ENCODE data around the gene DKKL1. TPM values are rescaled to one million over a fixed set of nuclear protein-coding genes. Genes with fewer than 3 reads are reported as not detected.
A peak's percentile ranks its signal among the peaks of the same experiment; 100 is the strongest.

DKKL1 gene
- total and polyA plus RNA-seq, 10 donors: 0.57 to 1.1 (median 0.68) TPM; not detected in 6

DNA sequence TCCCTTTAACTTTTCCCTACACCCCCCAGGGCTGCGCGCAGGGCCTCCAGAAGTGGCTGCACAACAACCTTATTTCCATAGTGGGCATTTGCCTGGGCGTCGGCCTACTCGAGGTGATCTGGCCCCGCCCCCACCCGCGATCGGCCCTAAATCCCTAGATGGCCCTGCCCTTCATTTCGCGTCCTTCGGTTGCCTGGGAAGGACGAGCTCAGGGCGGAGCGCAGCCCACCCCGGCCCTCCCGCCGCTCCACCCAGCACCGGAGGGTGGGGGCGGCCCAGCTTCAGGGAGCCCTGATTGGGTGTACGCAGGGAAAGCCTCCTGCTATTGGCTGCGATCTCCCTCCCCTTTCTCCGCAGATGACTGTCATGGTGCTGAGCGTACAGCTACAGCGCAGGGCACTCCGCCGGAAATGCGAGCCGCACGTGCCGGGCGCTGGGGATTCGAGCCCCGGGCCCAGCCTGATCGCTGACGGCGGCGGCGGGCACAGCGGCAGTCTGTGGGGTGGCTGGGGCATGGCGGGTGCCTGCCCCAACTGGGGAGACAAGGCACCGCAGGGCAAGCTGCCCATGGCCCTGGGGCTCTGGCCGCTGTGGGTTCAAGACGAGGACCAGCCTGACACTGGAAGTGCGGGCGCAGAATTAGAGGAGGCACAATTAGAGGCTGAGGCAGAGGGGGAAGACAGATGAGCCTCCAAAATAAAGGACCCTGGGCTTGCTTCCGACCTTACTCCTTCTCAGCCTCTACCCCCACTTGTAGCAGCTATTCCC, 24.2 kb upstream of the DKKL1 start:
- TF ChIP-seq POLR2A (IDR thresholded peaks at IDR 0.05) (no peak), POLR2AphosphoS5 (IDR thresholded peaks at IDR 0.05) (peak; percentile 68 to 86 (median 84))
- intact Hi-C loops (cut with DNase I; ENCODE audit: low total_unique reads): no loop called here
- 68 to 89% (median 70%) methylated on average over 21 to 47 of the region's 47 CpGs for WGBS, 5 donors
- Histone ChIP-seq H3K36me3 (peaks cover 0 to 80% (median 41%) of the 10 kb centered on the region in 6 donors), H3K27ac (peak overlapping the region; percentile 42 to 89 (median 76)), H3K9me3 (no peaks in the 10 kb centered on the region), H3K4me3 (peak overlapping the region in 7 of 8 donors; percentile 22 to 79 (median 36)), H3K27me3 (replicated peaks in 1 of 7) (no peaks in the 10 kb centered on the region), H3K4me1 (peaks cover 16 to 75% (median 65%) of the 10 kb centered on the region in 6 donors)
- peak; percentile 86 for DNase-seq

DNA sequence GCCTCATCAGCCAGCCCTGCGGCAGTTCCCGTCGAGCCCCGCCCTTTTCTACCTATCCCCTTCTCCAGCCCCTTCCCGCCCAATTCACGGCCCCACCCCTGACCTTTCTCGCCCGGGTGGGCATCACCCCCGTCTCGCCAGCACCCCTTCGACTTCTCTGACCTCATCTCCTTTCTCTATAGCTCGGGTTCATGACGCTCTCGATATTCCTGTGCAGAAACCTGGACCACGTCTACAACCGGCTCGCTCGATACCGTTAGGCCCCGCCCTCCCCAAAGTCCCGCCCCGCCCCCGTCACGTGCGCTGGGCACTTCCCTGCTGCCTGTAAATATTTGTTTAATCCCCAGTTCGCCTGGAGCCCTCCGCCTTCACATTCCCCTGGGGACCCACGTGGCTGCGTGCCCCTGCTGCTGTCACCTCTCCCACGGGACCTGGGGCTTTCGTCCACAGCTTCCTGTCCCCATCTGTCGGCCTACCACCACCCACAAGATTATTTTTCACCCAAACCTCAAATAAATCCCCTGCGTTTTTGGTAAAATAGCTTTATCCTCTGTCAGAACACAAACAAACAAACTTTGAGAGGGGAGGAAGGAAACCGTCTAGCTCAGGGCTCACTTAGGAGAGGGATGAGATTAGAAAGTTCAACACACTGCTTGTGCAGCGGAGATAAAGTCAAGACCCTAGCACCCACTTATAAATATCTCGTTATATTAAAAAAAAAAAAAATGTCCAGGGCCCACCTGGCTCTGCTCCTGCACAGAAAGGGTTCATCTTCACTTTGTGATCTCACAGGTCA, 23.4 kb upstream of the DKKL1 start:
- H3K27ac ChIP-seq: peak overlapping the region; percentile 42 to 89 (median 76)
- TF ChIP-seq POLR2AphosphoS5 (IDR thresholded peaks at IDR 0.05): peak; percentile 87 to 93 (median 90)
- no peak for TF ChIP-seq POLR2A (IDR thresholded peaks at IDR 0.05)
- peaks cover 0 to 88% (median 44%) of the 10 kb centered on the region in 6 donors for H3K36me3 ChIP-seq
- peaks cover 16 to 74% (median 59%) of the 10 kb centered on the region in 6 donors for H3K4me1 ChIP-seq
- WGBS, 5 donors: 26 to 37% (median 33%) methylated on average over 36 of the region's 36 CpGs
- H3K9me3 ChIP-seq: no peaks in the 10 kb centered on the region
- peak; percentile 95 for DNase-seq
- no peaks in the 10 kb centered on the region for H3K27me3 ChIP-seq (replicated peaks in 1 of 7)
- H3K4me3 ChIP-seq: peak overlapping the region in 7 of 8 donors; percentile 22 to 79 (median 36)
- intact Hi-C loops (cut with DNase I; ENCODE audit: low total_unique reads): no loop called here

DNA sequence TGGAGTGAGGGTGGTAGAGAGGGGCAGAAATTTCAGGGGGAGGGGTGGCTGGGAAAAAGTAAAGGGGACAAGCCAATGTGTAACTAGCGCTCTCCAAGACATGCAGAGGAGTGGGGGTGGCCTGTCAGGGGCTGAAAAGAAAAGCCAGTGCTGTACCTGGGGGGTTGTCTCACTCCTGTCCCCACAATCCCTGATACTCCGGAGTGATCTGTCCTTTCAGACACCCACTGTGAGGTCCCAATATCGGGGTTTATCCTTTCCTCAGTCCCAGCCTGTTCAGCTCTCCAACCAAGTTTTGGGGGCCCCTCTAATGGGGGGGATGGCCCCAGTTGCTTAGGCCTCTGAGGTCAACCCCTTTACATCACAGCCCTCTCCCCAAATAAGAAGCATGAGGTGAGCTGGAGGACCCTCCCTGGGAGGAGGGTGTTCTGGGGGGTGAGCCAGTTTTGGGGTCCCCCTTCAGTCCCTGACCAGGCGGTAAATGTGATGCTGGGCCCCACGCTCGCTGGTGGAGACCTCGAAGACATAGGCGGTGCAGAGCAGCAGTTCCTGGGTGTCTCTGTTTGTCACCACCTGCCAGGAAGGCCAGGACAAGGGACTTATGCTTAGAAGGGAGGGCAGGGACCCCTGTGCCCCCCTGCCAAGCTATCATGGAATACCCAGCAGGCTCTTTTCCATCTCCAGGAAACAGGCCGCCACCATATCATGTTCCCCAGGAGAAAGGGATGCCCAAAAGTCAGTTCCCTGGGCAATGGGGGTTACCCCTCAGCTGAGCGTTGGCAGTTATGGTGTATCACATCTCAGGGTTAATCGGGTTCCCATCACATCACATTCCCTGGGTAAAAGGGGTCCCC, 22.6 kb upstream of the DKKL1 start:
- peak; percentile 41 to 63 (median 60) for TF ChIP-seq POLR2AphosphoS5 (IDR thresholded peaks at IDR 0.05)
- TF ChIP-seq, protein P1, sequence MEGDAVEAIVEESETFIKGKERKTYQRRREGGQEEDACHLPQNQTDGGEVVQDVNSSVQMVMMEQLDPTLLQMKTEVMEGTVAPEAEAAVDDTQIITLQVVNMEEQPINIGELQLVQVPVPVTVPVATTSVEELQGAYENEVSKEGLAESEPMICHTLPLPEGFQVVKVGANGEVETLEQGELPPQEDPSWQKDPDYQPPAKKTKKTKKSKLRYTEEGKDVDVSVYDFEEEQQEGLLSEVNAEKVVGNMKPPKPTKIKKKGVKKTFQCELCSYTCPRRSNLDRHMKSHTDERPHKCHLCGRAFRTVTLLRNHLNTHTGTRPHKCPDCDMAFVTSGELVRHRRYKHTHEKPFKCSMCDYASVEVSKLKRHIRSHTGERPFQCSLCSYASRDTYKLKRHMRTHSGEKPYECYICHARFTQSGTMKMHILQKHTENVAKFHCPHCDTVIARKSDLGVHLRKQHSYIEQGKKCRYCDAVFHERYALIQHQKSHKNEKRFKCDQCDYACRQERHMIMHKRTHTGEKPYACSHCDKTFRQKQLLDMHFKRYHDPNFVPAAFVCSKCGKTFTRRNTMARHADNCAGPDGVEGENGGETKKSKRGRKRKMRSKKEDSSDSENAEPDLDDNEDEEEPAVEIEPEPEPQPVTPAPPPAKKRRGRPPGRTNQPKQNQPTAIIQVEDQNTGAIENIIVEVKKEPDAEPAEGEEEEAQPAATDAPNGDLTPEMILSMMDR (IDR thresholded peaks at IDR 0.05 in 8 of 11, conservative IDR thresholded peaks at IDR 0.05 in 3 of 11): no peak
- no peak for TF ChIP-seq POLR2A (IDR thresholded peaks at IDR 0.05)
- peak; percentile 78 for DNase-seq
- H3K4me3 ChIP-seq: peak overlapping the region in 2 of 8 donors; percentile 36 to 77
- WGBS, 5 donors: 85 to 95% (median 91%) methylated on average over 10 to 11 of the region's 11 CpGs
- peaks cover 0 to 95% (median 45%) of the 10 kb centered on the region in 6 donors for H3K36me3 ChIP-seq
- H3K4me1 ChIP-seq: peaks cover 16 to 69% (median 55%) of the 10 kb centered on the region in 6 donors
- H3K27me3 ChIP-seq (replicated peaks in 1 of 7): no peaks in the 10 kb centered on the region
- intact Hi-C loops (cut with DNase I; ENCODE audit: low total_unique reads): no loop called here
- no peaks in the 10 kb centered on the region for H3K9me3 ChIP-seq
- peak overlapping the region; percentile 35 to 89 (median 76) for H3K27ac ChIP-seq

DNA sequence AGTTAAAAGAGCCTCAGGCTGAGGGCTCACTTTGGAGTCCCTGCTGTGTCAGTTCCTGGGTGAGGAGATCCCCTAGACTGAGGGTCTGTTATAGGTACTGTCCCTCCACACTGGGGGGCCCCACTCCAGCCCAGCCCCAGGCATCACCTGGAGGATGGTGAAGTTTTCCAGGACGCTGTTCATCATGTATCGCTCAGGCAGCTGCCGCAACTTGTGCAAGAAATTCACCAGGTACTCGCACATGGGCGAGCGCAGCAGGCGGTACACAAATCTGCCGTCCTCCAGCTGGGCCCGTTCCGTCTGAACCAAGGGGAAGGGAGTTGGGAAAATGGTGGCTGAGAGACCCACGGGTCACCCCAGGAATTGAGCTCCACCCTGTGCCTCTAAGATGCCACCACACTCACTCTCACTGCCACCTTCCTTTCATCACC, 21.4 kb upstream of the DKKL1 start:
- Histone ChIP-seq H3K36me3 (peaks cover 0 to 99% (median 52%) of the 10 kb centered on the region in 6 donors), H3K27me3 (replicated peaks in 1 of 7) (no peaks in the 10 kb centered on the region)
- intact Hi-C loops (cut with DNase I; ENCODE audit: low total_unique reads): no loop called here

DNA sequence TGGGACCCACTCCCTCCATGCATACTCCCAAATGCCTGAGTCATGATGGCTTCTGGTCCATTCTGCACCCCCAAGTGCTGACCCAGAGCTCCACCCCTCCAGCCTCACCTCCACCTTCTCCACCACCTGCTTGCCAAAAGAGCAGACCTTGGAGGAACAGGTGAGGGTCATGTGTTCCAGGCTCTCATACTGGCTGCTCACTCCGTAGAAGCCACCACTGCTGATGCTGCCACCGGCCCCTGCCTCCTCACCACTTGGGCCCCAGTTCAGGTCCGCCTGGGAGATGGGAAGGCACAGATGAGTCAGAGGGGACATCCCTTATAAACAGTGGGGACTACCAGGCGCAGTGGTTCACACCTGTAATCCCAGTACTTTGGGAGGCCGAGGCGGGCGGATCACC, 20.6 kb upstream of the DKKL1 start:
- 81 to 92% (median 84%) methylated on average over 5 to 7 of the region's 7 CpGs for WGBS, 5 donors
- no peaks in the 10 kb centered on the region for H3K27me3 ChIP-seq (replicated peaks in 1 of 7)
- intact Hi-C loops (cut with DNase I; ENCODE audit: low total_unique reads): no loop called here
- H3K9me3 ChIP-seq: no peaks in the 10 kb centered on the region
- H3K27ac ChIP-seq: peak overlapping the region in 1 of 8 donors; percentile 89
- peak; percentile 62 for DNase-seq
- TF ChIP-seq, protein P1 (IDR thresholded peaks at IDR 0.05 in 8 of 11, conservative IDR thresholded peaks at IDR 0.05 in 3 of 11): no peak
- peak in 2 of 3 donors; percentile 25 to 60 for TF ChIP-seq POLR2AphosphoS5 (IDR thresholded peaks at IDR 0.05)
- no peak for TF ChIP-seq POLR2A (IDR thresholded peaks at IDR 0.05)
- H3K4me1 ChIP-seq: peaks cover 16 to 54% (median 35%) of the 10 kb centered on the region in 6 donors
- peaks cover 0 to 99% (median 51%) of the 10 kb centered on the region in 6 donors for H3K36me3 ChIP-seq
- no peak overlapping the region for H3K4me3 ChIP-seq

More for the DNA sequence above, 21.4 kb upstream of the DKKL1 start:
- no peaks in the 10 kb centered on the region for H3K9me3 ChIP-seq
- WGBS, 5 donors: 88 to 93% (median 91%) methylated on average over 11 of the region's 11 CpGs
- peak overlapping the region in 1 of 8 donors; percentile 89 for H3K27ac ChIP-seq
- no peak overlapping the region for H3K4me3 ChIP-seq
- peak; percentile 75 for DNase-seq
- H3K4me1 ChIP-seq: peaks cover 16 to 57% (median 43%) of the 10 kb centered on the region in 6 donors
- TF ChIP-seq POLR2A (IDR thresholded peaks at IDR 0.05) (no peak), POLR2AphosphoS5 (IDR thresholded peaks at IDR 0.05) (peak; percentile 64 to 80 (median 68))

Data from spleen (tissue), 11 donors.